ENCODE data around the gene OR11A1.

OR11A1 gene

DNA sequence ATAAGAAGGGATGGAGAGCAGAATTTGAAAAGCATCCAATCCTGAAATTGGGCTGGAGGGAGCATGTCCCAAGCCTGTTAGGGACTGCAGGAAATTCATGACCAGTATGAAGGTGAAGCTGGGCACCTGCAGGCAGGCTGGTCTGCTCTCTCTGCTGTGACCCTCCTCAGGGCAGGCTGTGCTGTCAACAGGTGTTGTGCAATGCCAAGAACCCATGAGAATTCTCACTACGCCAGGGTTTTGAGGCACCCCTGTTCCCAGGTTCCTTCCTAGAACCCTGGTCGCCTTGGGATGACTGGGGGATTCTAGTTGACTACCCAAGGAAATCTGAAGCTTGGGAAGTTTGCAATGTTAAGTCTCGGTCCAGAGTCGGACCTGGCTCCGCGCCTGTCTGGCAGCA is 44.2 kb upstream of the OR11A1 start:
- Histone ChIP-seq H3K27me3 (ENCODE audit: insufficient read depth, poor library complexity, severe bottlenecking) (peaks cover 3% of the 10 kb centered on the region), H3K27ac (replicated peaks) (no peak overlapping the region), H3K4me3 (replicated peaks; ENCODE audit: insufficient read depth, low read length) (no peak overlapping the region)
- DNase-seq (ENCODE audit: low read depth in 1 of 2, low spot score in 1 of 2) = no peak
- no peak for TF ChIP-seq SPI1 (IDR thresholded peaks at IDR 0.05; ENCODE audit: borderline replicate concordance, low read depth)
- TF ChIP-seq POLR2AphosphoS5 (IDR thresholded peaks at IDR 0.05; ENCODE audit: low read depth) = no peak
- TF ChIP-seq GABPA (IDR thresholded peaks at IDR 0.05; ENCODE audit: low read depth) = no peak
- TF ChIP-seq, protein P1, sequence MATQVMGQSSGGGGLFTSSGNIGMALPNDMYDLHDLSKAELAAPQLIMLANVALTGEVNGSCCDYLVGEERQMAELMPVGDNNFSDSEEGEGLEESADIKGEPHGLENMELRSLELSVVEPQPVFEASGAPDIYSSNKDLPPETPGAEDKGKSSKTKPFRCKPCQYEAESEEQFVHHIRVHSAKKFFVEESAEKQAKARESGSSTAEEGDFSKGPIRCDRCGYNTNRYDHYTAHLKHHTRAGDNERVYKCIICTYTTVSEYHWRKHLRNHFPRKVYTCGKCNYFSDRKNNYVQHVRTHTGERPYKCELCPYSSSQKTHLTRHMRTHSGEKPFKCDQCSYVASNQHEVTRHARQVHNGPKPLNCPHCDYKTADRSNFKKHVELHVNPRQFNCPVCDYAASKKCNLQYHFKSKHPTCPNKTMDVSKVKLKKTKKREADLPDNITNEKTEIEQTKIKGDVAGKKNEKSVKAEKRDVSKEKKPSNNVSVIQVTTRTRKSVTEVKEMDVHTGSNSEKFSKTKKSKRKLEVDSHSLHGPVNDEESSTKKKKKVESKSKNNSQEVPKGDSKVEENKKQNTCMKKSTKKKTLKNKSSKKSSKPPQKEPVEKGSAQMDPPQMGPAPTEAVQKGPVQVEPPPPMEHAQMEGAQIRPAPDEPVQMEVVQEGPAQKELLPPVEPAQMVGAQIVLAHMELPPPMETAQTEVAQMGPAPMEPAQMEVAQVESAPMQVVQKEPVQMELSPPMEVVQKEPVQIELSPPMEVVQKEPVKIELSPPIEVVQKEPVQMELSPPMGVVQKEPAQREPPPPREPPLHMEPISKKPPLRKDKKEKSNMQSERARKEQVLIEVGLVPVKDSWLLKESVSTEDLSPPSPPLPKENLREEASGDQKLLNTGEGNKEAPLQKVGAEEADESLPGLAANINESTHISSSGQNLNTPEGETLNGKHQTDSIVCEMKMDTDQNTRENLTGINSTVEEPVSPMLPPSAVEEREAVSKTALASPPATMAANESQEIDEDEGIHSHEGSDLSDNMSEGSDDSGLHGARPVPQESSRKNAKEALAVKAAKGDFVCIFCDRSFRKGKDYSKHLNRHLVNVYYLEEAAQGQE (IDR thresholded peaks at IDR 0.05; ENCODE audit: insufficient replicate concordance, low read depth) = no peak
- TF ChIP-seq, protein P2, sequence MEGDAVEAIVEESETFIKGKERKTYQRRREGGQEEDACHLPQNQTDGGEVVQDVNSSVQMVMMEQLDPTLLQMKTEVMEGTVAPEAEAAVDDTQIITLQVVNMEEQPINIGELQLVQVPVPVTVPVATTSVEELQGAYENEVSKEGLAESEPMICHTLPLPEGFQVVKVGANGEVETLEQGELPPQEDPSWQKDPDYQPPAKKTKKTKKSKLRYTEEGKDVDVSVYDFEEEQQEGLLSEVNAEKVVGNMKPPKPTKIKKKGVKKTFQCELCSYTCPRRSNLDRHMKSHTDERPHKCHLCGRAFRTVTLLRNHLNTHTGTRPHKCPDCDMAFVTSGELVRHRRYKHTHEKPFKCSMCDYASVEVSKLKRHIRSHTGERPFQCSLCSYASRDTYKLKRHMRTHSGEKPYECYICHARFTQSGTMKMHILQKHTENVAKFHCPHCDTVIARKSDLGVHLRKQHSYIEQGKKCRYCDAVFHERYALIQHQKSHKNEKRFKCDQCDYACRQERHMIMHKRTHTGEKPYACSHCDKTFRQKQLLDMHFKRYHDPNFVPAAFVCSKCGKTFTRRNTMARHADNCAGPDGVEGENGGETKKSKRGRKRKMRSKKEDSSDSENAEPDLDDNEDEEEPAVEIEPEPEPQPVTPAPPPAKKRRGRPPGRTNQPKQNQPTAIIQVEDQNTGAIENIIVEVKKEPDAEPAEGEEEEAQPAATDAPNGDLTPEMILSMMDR (IDR thresholded peaks at IDR 0.05; ENCODE audit: insufficient read depth, low read length) = no peak

DNA sequence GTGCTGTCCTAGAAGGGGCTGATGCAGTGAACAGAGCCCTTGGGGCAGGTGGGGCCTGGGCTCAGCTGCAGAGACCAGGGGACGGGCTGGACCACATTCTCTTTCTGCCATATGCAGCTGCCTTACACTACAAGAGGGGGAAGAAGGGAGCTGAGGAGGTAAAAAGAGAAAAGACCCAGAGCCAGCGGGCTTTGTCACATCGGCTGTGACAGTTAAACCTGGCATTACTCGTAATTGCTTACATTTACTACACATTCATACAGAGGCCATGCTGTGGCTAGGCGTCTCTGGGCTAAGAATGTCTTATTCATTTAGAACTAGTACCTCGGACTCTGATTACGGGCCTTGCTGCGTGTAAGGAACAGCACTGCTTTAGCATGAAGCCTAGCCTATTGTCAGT is 43.7 kb upstream of the OR11A1 start:
- TF ChIP-seq SPI1 (IDR thresholded peaks at IDR 0.05; ENCODE audit: borderline replicate concordance, low read depth) = no peak
- TF ChIP-seq, protein P1 (IDR thresholded peaks at IDR 0.05; ENCODE audit: insufficient replicate concordance, low read depth) = no peak
- TF ChIP-seq GABPA (IDR thresholded peaks at IDR 0.05; ENCODE audit: low read depth) = no peak
- TF ChIP-seq, protein P2 (IDR thresholded peaks at IDR 0.05; ENCODE audit: insufficient read depth, low read length) = no peak
- no peak for TF ChIP-seq POLR2AphosphoS5 (IDR thresholded peaks at IDR 0.05; ENCODE audit: low read depth)

DNA sequence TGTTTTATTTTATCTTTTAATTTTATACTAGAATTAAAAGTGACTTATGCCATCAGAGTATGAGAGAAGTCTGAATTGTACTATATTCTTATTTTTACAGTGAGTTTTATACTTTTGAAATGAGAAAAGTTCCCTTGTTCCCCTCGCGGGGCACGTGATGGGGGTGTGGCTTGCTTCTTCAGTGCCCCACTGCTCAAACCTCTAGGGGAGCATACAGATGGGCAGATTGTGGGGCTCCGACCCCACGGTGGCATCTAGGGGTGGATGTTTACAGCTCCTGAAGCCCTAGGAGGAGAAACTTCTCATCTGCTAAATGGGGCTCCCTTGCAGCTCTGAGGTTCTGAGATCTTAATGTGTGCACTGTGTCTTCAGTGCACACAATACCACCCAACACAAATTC is 42.8 kb upstream of the OR11A1 start:
- Histone ChIP-seq H3K27me3 (ENCODE audit: insufficient read depth, poor library complexity, severe bottlenecking) (peaks cover 3% of the 10 kb centered on the region), H3K4me3 (replicated peaks; ENCODE audit: insufficient read depth, low read length) (no peak overlapping the region), H3K27ac (replicated peaks) (no peak overlapping the region)
- TF ChIP-seq SPI1 (IDR thresholded peaks at IDR 0.05; ENCODE audit: borderline replicate concordance, low read depth) = no peak
- TF ChIP-seq POLR2AphosphoS5 (IDR thresholded peaks at IDR 0.05; ENCODE audit: low read depth) = no peak
- TF ChIP-seq GABPA (IDR thresholded peaks at IDR 0.05; ENCODE audit: low read depth) = no peak
- TF ChIP-seq, protein P1 (IDR thresholded peaks at IDR 0.05; ENCODE audit: insufficient replicate concordance, low read depth) = no peak
- TF ChIP-seq, protein P2 (IDR thresholded peaks at IDR 0.05; ENCODE audit: insufficient read depth, low read length) = no peak
- no peak for DNase-seq (ENCODE audit: low read depth in 1 of 2, low spot score in 1 of 2)

More for the DNA sequence above, 43.7 kb upstream of the OR11A1 start:
- Histone ChIP-seq H3K27me3 (ENCODE audit: insufficient read depth, poor library complexity, severe bottlenecking) (peaks cover 3% of the 10 kb centered on the region), H3K27ac (replicated peaks) (no peak overlapping the region), H3K4me3 (replicated peaks; ENCODE audit: insufficient read depth, low read length) (no peak overlapping the region)
- DNase-seq (ENCODE audit: low read depth in 1 of 2, low spot score in 1 of 2) = no peak

All from HL-60 (cell line).